H1 (cell line): Measurements from ENCODE around the gene ZNF683. TPM values are rescaled to one million over a fixed set of nuclear protein-coding genes. Genes with fewer than 3 reads are reported as not detected.

ENCODE experiments used
- BCL11A ChIP-seq, 2 experiments: IDR thresholded peaks; one replicate each; pipeline ENCODE4 v1.6.1; 2011; ENCODE audit warnings: low read depth in 2 of 2, low read length in 2 of 2, mild to moderate bottlenecking in 2 of 2
- CEBPB ChIP-seq: IDR thresholded peaks from 2 replicates; pipeline ENCODE4 v1.6.1; 2012; ENCODE audit warnings: low read depth, low read length
- CREB1 ChIP-seq: IDR thresholded peaks from 2 replicates; pipeline ENCODE4 v1.6.1; 2012; ENCODE audit warnings: inconsistent platforms
- EP300 ChIP-seq, 2 experiments: IDR thresholded peaks; 1 replicate in 1 of 2; 2 replicates in 1 of 2; pipeline ENCODE4 v1.6.1; 2011 to 2012; ENCODE audit warnings: low read depth in 2 of 2, low read length in 2 of 2, mild to moderate bottlenecking in 2 of 2, borderline replicate concordance in 1 of 2, inconsistent platforms in 1 of 2, moderate library complexity in 1 of 2
- EZH2 ChIP-seq: fragments of 200-600 bp; sonication (generic); IDR thresholded peaks from 2 replicates; pipeline ENCODE4 v1.7.1; 2012; ENCODE audit warnings: low read depth, mild to moderate bottlenecking, moderate library complexity, low read length, inconsistent platforms; ENCODE audit not compliant: severe bottlenecking
- GTF2F1 ChIP-seq: IDR thresholded peaks from 2 replicates; pipeline ENCODE4 v1.6.1; 2012; ENCODE audit warnings: low read depth, low read length, improper control_type of control experiment, borderline replicate concordance
- JUN ChIP-seq: IDR thresholded peaks from 2 replicates; pipeline ENCODE4 v1.6.1; 2011; ENCODE audit warnings: low read depth, mild to moderate bottlenecking, improper control_type of control experiment, low read length
- JUND ChIP-seq: IDR thresholded peaks from 2 replicates; pipeline ENCODE4 v1.6.1; 2011; ENCODE audit warnings: mild to moderate bottlenecking, improper control_type of control experiment, low read length
- KDM5A ChIP-seq: fragments of 200-600 bp; IDR thresholded peaks from 2 replicates; pipeline ENCODE4 v1.7.1; 2012; ENCODE audit warnings: mild to moderate bottlenecking, low read length, inconsistent platforms, mixed read lengths
- POU5F1 ChIP-seq: IDR thresholded peaks from 2 replicates; pipeline ENCODE4 v1.6.1; 2011; ENCODE audit warnings: low read depth, mild to moderate bottlenecking, low read length, moderate library complexity
- RBBP5 ChIP-seq: IDR thresholded peaks from 2 replicates; pipeline ENCODE4 v1.7.1; 2012; ENCODE audit warnings: low read depth, mild to moderate bottlenecking, inconsistent platforms, low read length, moderate library complexity, borderline replicate concordance
- RFX5 ChIP-seq: IDR thresholded peaks from 2 replicates; pipeline ENCODE4 v1.6.1; 2011; ENCODE audit warnings: low read depth, low read length, improper control_type of control experiment, borderline replicate concordance
- RXRA ChIP-seq: IDR thresholded peaks from 2 replicates; pipeline ENCODE4 v1.6.1; 2011; ENCODE audit warnings: low read depth, mild to moderate bottlenecking, low read length, moderate library complexity; ENCODE audit not compliant: insufficient read depth
- SAP30 ChIP-seq: fragments of 300-600 bp; sonication (generic); IDR thresholded peaks from 2 replicates; pipeline ENCODE4 v1.7.1; 2012; ENCODE audit warnings: low read length, moderate library complexity, mild to moderate bottlenecking, inconsistent platforms; ENCODE audit not compliant: insufficient read depth, insufficient replicate concordance
- SIN3A ChIP-seq, 2 experiments: IDR thresholded peaks in 1 of 2; conservative IDR thresholded peaks in 1 of 2; 2 replicates each; pipeline ENCODE4 v1.6.1; 2011 to 2012; ENCODE audit warnings: low read length in 2 of 2, improper control_type of control experiment in 1 of 2, low read depth in 1 of 2, mild to moderate bottlenecking in 1 of 2
- SIRT6 ChIP-seq: IDR thresholded peaks from one replicate; pipeline ENCODE4 v1.7.1; 2012; ENCODE audit warnings: low read length, inconsistent platforms
- SIX5 ChIP-seq: IDR thresholded peaks from 2 replicates; pipeline ENCODE4 v1.6.1; 2011; ENCODE audit warnings: mild to moderate bottlenecking, low read depth, low read length
- SP4 ChIP-seq: IDR thresholded peaks from 2 replicates; pipeline ENCODE4 v1.6.1; 2012; ENCODE audit warnings: low read length, inconsistent platforms
- TEAD4 ChIP-seq: IDR thresholded peaks from 2 replicates; pipeline ENCODE4 v1.6.1; 2012; ENCODE audit warnings: low read depth, low read length, inconsistent platforms, mixed read lengths
- YY1 ChIP-seq: IDR thresholded peaks from 2 replicates; pipeline ENCODE4 v1.6.1; 2011; ENCODE audit warnings: low read depth, mild to moderate bottlenecking, low read length
- polyA plus RNA-seq, 7 experiments: library from polyadenylated mRNA; depleted of rRNA in 3 of 7; stranded (reverse) in 5 of 7; unstranded in 2 of 7; fragments of >200 nt in 5 of 7; fragments of 200-250 nt in 2 of 7; gene quantifications; 1 replicate in 5 of 7; 2 replicates in 1 of 7; 4 replicates in 1 of 7; pipeline versions ENCODE4 v1.2.1 to v1.2.3, GENCODE V29; 2011 to 2013; ENCODE audit warnings: missing spikeins in 2 of 7, mixed read lengths in 2 of 7
- total RNA-seq: library from RNA; stranded (reverse); fragmentation: NEBNext Ultra II Directional; extraction: Animal tissue kit (Norgen Biotek cat#: 25700); gene quantifications from 2 replicates; pipeline ENCODE4 v1.2.1, GENCODE V29; 2021

ZNF683 gene
- total and polyA plus RNA-seq, 2 of the 8 experiments (the other 6 are each of a cell fraction or from before 2014, with no cell fraction given): not detected

- TF ChIP-seq POU5F1: no peak
- no peak for TF ChIP-seq RFX5
- no peak for TF ChIP-seq SIX5
- no peak for TF ChIP-seq BCL11A (IDR thresholded peaks at IDR 0.05; ENCODE audit: low read depth in 2 of 2, low read length in 2 of 2)
- no peak for TF ChIP-seq SAP30
- no peak for TF ChIP-seq SIRT6
- no peak for TF ChIP-seq GTF2F1
- TF ChIP-seq RXRA: no peak
- TF ChIP-seq YY1: 0 out of 2 replicates have a peak, but pooled peaks have one; percentile 14
- no peak for TF ChIP-seq KDM5A
- TF ChIP-seq EZH2: no peak
- peak in 1 of 2 experiments; percentile 51; a peak in 1 of 4 replicates for TF ChIP-seq SIN3A (conservative IDR thresholded peaks at IDR 0.05 in 1 of 2, IDR thresholded peaks at IDR 0.05 in 1 of 2; ENCODE audit: low read depth in 1 of 2, low read length in 2 of 2)
- TF ChIP-seq EP300 (IDR thresholded peaks at IDR 0.05; ENCODE audit: borderline replicate concordance in 1 of 2, low read depth in 2 of 2, low read length in 2 of 2): peak in 1 of 2 experiments; percentile 65; a peak in 1 of 3 replicates
- no peak for TF ChIP-seq SP4
- no peak for TF ChIP-seq CREB1
- TF ChIP-seq CEBPB: no peak
- no peak for TF ChIP-seq JUND
- 0 out of 2 replicates have a peak, but pooled peaks have one; percentile 59 for TF ChIP-seq JUN
- peak; percentile 14; the same call in 1 of the 2 replicates for TF ChIP-seq TEAD4
- 0 out of 2 replicates have a peak, but pooled peaks have one; percentile 11 for TF ChIP-seq RBBP5
These were observed 36.7 kb upstream of the ZNF683 start (continued) for GRCh38 chr1:26409191-26409807.
